ENCODE measurements around the gene KLHL30.

KLHL30 gene

DNA sequence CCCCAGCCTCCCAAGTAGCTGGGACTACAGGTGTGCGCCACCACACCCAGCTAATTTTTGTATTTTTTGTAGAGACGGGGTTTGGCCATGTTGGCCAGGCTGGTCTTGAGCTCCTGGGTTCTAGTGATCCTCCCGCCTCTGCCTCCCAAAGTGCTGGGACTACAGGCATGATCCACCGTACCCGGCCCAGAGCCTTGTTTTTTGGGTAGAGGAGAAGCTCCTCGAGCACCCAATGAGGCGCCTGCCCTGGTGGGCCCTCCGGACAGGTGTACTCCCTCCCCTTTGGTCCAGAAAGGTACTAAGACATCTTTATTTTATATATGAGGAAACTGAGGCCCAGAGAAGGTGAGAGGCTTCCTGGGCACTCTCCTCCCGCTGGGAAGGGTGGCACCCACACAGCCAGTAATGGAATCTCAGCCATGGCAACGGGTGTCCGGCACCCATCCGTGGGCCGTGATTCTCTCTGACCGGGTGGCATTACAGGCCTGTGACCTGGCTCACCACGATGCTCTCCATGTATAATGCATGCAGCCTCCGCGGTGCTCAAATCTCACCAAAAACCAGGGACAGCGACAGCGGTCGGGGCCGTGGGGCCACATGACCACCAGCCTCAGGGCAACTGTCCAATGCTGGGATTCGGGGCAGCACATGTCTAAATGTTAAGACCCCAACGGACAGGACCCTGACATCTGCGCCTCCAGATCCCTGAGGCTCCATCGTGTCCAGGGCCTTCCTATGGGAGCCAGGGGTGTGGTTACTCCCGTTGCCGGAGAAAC is 16.8 kb upstream of the KLHL30 start:
- DNase-seq: no peak

DNA sequence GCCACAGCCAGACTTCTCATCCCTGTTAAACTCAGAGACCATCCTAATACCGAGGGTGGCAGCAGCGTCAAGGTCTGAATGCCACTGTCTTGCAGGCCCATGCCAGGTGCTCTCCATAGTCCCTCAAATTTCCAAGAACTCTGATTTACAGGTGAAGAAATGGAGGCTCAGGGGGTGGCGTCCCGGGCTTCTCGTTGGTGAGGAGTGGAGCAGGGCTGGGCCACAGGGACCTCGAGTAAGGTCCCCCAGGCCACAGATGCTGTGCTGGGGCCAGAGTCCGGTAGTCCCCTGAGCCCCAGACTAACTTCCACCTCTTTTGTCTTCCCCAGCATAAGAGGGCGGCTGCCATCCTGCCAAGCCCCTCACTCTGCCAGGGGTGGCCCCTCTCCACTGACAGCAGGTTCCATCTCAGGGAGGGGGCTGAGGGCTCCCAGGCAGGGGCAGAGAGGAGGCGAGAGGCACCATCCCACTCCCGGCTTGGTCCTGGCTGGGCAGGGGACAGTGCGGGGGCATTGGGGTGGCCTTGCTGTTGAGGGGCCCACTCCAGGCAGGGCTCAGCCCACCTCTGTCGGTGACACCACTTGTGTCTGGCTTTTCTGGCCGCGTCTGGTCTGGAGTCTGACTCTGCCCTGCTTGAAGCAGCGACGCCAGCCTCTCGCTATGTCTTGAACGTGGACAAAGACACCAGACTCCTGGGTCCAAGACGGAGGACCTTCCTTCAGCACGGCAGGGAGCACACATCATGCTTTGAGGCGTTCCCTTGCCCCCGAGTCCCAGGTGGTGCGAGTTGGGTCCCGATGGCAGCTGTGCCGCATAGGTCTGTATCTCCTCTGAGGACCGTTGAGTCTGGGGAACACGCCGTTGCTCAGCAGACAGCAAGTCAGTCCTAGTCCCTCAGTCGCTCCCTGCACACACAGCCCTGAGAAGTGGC is 15.9 kb upstream of the KLHL30 start:
- DNase-seq: no peak

DNA sequence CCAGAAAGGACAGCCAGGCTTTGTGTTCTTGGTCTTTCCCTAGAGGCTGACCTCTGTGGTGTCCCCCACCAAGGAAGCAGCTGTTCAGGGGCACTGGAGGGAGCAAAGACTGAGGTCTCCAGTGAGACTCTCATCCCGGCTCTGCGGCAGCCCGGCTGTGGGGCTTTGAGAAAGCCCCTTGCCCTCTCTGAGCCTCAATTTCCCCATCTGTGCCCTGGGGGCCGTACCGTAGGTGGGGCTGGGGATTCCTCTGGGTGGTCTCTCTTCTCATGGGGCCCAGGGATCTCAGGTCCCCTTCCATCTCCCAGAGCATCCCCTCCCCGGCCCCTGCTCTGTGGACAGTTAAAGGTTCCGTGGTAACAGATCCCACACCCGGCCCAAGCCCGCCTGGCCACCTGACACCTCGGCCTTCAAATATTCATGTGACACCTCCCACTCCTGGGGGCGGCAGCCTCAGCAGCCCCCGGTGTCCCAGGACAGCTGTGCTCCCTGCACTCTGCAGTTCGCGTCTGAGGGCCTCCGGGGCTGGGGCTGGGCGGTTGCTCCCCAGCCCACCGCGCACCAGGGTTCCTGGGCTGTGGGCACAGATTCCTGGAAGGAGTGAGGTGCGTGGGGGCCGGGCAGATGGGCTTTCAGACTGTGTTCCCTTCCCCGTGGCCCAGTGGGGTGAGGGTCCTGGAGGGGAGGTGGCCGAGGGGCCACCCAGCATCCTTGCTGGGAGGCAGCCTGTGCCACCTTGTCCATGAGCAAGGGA is 15.1 kb upstream of the KLHL30 start:
- DNase-seq: no peak

DNA sequence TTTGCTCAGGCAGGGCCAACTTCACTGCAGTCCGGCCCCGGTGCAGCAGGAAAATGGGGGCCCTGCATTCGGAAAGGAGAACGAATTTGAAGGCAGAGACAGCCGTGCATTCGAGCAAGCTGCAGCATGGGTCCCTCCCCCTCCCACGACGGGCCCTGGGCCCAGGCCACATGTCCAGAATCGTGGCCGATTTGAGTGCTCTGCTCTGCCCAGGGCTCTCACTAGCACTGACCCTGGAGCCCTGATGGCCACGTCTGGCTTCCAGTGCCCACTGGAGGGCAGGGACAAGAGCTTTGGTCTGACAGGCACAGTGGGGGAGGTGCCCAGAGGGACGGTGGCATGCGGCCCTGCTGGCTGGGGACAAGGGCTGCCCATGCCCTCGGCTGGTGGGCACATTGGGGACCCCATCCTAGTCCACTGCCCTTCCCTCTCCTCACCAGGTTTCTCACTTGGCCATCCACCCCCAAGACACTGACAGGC is 14.4 kb upstream of the KLHL30 start:
- DNase-seq: no peak

DNA sequence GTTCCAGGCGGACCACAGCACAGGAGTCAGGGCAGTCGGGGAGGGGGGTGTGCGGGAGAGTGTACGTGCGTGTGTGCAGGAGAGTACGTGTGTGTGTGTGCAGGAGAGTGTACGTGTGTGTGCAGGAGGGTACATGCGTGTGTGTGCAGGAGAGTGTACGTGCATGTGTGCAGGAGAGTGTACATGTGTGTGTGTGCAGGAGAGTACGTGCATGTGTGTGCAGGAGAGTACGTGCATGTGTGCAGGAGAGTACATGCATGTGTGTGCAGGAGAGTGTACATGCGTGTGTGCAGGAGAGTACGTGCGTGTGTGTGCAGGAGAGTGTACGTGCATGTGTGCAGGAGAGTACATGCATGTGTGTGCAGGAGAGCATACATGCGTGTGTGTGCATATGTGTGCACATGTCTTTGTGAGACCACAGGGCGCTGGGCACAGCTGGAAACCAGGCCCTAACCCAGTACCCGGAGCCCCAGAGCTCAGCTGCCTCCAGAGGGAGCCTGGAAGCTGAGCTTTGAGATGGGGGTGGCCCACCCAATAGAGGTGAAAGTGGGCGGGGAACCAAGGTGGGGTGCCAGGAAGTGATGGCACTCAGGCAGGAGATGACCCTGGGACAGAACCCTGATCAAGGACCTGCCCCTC is 13.9 kb upstream of the KLHL30 start:
- DNase-seq: no peak

DNA sequence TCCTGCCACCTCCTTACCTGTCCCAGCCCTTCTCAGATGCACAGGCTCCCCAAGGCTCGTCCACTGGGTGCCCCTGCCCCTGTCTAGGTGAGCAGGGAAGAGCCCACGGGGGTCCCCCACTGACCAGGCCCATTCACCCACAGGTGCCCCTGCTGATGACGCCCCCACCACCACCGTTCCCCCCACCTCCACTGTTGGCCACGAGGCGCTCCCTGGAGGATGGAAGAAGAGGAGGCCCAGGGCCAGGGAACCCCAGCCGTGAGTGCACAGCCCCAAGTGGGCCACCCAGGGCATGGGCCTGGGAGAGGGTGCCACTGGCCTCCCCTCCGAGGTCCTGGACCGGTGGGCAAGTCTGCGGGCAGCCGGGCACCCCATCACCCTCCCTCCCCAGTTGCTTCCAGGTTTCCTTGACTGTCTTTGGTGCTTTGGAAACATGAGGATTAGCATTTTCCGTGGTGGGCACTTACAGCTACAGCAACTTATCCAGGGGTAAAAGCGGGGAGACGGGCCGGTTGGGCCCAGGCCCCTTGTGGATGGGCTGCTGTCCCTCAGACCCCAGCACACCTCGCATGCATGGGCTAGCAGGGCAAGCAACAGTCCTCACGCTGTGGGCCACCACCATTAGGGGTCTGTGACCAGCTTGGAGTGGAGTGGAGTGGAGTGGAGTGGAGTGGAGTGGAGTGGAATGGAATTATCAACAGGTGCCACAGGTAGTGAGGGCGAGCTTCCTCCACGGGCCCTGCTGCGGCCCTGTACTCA is 13.2 kb upstream of the KLHL30 start:
- DNase-seq: no peak

DNA sequence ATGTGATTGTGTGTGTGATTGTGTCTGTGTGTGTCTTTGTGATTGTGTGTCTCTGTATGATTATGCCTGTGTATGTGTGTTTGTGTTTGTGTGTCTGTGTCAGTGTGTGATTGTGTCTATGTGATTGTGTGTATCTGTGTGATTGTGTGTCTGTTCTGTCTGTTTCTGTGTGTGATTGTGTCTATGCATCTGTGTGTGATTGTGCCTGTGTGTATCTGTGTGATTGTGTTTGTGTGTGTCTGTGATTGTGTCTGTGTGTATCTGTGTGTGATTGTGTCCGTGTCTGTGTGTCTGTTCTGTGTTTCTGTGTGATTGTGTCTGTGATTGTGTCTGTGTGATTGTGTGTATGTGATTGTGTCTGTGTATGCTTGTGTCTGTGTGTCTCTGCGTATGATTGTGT is 12.1 kb upstream of the KLHL30 start:
- DNase-seq: no peak

DNA sequence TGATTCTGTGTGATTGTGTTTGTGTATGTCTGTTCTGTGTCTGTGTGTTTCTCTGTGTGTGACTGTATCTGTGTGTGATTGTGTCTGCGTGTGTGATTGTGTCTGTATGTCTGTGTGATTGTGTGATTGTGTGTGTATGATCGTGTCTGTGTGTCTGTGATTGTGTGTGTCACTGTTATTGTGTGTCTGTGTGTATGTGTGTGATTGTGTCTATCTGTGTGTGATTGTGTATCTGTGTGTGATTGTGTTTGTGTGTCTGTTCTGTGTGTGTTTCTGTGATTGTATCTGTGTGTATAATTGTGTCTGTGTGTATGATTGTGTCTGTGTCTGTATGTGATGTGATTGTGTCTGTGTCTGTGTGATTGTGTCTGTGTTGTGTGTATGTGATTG is 11.7 kb upstream of the KLHL30 start:
- no peak for DNase-seq

DNA sequence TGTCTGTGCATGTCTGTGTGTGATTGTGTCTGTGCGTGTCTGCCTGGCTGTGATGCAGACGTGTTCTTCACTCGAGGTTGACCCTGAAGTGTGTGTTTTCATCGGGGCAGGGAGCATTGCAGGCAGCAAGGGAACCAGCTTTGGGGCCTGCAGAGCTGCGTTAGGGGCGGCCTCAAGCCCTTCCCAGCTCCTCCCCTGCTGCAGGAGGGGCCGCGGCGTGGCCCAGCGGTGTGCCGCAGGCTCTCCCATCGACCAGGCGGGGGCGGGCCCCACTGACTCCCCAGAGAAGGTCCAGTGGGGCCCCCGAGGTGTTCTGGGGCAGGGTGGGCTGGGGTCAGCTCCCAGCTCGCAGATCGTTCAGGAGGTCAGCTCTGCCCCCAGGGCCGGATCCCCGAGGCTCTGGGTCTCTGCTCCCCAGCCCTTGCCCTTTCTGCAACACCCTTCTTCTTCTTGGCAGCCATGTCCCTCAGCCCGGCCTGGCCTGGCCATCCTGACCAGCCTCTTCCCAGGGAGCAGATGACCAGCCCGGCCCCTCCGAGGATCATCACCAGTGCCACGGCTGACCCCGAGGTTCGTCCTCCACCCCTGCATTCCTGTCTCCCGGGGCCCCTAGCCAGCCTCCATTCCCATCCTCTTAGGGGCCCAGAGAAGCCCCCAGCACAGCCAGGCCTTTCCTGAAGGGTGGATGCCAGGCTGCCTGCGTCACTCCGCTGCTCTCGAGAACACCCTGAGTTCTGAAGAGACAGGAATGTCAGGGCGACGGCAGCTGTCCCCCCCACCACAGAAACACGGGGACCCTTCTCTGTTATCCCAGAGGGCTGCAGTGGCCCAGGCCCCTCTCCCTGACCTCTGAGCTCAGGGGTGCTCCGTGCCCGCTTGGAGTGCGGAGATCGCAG is 11.1 kb upstream of the KLHL30 start:
- no peak for DNase-seq

DNA sequence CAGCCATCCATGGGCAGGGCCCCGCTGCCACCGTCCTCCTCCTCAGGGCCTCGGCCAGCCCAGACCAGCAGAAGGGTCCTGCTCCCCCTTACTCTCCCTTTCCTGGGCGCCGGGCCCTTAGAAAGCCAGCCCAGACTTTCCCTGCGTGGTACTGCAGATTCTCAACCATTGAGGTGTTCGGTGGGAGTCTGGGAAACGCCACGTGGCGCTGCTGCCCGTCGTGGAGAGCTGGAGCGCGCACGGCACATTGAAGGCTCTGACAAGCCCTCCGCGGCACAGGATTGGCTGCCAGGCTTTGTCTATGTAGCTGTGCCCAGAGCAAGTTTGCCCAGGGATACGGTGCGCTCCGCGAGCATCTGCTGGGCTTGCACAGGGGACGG is 10.4 kb upstream of the KLHL30 start:
- DNase-seq: no peak

DNA sequence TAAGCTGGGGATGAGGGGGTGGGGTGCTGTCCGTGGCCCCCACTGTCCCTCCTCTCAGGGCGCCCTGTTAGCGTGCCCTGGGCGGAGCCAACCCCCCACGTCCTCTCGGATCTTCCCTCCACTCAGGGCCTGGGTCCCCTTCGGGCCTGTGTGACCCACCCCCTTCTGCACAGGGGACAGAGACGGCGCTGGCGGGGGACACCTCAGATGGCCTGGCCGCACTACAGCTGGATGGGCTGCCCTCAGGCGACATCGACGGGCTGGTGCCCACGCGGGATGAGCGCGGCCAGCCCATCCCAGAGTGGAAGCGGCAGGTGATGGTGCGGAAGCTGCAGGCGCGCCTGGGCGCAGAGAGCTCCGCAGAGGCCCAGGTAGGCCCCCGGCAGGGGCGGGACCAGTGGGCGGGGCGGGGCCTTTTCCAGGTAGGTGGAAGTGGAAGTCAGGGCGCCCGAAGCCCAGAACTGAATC is 9.9 kb upstream of the KLHL30 start:
- no peak for DNase-seq

DNA sequence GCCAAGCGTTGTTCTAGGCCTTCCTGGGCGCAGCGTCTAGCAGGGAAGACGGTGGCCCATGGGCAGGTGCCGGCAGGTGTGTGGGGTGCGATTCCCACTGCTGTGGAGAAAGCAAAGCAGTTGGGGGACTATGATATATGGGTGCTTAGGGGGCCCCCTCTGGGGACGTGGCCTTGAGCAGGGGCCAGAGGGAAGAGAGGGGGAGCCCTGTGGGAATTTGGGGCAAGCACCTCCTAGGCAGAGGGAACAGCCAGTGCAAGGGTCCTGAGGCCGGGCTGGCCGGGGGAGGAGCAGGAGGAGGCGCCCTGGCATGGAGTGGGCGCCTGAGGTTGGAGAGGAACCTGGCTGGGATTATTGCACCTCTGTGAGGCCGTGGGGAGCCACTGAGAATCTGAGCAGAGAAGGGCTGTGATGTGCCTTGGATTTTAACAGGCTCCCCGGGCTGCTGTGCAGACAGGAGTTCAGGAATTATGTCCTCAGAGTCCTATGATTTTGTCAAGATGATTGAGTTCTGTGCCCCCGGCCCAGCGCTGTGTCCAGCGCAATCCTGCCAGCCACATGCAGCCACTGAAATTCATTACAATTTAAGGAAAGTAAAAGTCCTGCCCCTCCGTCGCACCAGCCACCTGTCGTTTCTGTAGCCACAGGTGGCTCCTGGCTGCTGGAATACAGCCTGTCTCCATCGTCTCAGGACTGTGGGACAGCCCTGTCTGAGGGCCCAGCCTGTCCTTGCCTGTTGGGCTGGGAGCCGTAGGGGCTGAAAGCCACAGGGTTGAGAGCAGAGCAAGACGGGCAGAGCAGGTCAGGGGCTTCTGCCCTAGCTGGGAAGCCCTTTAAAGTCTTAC is 9.1 kb upstream of the KLHL30 start:
- no peak for DNase-seq

DNA sequence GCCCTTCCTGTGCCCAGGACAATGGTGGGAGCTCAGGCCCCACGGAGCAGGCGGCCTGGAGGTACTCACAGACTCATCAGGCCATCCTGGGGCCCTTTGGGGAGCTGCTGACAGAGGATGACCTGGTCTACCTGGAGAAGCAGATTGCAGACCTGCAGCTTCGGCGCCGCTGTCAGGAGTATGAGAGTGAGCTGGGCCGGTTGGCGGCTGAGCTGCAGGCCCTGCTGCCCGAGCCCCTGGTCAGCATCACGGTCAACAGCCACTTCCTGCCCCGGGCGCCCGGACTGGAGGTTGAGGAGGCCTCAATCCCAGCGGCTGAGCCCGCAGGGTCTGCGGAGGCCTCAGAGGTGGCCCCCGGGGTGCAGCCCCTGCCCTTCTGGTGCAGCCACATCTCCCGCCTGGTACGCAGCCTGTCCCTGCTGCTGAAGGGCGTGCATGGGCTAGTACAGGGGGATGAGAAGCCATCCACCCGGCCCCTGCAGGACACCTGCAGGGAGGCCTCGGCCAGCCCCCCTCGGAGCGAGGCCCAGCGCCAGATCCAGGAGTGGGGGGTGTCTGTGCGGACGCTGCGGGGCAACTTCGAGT is 8.3 kb upstream of the KLHL30 start:
- DNase-seq: no peak

DNA sequence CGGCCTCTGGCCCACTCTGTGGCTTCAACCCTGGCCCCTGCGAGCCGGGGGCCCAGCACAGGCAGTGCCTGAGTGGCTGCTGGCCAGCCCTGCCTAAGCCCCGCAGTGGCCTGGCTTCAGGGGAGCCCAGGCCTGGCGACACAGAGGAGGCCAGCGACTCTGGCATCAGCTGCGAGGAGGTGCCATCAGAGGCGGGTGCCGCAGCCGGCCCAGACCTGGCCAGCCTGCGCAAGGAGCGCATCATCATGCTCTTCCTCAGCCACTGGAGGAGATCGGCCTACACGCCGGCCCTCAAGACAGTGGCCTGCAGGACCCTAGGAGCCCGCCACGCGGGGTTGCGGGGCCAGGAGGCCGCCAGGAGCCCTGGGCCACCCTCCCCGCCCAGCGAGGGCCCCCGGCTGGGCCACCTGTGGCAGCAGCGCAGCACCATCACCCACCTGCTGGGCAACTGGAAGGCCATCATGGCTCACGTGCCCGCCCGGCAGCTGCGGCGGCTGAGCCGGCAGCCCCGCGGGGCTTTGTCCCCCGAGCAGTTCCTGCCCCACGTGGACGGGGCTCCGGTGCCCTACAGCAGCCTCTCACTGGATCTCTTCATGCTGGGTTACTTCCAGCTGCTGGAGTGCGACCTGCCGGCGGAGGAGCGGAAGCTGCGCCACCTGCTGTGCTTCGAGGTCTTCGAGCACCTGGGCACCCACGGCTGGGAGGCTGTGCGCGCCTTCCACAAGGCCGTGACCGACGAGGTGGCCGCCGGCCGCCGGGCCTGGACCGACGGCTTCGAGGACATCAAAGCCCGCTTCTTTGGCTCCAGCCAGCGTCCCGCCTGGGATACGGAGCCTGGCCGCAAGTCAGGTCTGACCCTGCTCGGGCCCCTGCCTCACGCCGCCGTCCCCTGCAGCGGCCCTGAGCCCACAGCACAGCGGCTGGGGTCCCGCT is 7.5 kb upstream of the KLHL30 start:
- no peak for DNase-seq

DNA sequence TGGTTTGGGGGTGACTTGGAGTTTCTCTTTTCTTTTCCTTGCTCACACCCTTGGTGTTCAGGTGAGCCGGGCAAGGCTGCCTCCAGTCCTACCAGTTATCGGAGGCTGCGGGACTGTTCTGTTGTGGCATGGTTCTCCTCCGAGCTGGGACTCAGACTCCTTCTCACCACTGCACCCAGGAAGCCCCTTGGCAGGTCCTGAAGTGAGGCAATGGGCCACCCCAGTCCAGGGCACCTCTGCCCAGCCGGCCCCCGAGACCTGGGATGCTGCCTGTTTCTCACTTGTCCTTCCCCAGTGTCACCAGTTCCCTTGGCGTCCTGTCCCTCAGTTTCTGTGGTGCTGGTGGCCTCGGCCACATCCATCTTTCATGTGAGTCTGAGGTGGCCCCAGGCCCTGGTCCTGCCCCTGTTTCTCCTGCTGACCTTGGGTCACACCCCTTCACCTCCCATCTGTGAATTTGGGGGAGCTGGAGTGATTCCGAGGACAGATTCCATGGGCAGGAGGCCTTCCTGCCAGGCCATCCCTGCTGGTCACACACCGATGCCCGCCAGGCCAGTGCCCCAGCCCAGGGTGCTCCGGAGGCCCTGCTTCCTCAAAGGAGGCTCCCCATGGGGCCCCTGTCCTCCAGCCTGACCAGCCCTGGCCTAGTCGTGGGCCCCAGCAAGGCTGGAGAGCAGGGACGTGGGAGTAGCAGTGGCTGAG is 6.6 kb upstream of the KLHL30 start:
- no peak for DNase-seq

DNA sequence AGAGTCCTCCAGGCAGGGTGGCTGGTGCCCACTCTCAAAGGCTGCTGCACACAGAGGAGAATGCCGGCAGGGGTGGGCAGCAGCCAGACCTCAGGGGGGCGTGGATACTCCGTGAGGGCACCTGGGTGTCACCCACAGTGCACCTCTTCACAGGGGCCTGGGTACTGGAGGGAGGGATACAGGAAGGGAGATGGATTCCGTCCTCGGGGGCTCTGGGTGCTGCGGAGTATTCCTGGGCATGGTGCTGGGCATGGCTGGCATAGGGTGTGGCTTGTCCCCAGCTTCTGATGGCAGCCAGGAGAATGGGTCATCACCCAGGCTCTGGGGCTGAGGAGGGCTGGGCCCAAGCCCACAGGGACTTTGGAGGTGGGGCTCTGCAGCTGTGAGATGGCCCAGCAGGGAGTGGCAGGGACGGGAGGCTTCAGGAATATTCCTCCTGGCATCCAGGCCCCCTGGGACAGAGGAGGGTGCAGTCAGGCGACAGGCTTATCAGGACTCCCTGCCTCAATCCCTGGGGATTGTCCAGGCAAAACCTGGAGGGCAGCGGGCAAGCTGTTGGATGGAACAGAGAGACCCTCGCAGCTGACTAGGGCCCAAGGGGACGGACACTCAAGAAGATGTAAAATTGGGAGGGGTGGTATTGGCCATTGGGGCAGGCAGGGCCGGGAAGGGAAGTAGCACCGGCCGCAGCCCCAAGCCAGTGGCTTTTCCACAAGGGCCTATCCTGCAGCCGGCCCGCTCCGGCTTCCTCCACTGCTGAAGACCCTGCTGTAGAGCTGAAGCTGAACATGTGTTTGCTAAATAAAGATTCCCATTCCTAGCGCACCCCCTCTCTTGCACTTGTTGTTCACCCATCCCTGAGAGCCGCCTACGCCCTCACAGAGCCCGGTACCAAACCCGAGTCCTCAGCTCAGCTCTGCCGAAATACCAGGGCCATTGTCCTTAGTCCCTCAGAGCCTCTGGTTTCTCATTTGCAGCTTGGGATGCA is 5.7 kb upstream of the KLHL30 start:
- no peak for DNase-seq
